ENCODE results near the gene DPPA4. TPM values are rescaled to one million over a fixed set of nuclear protein-coding genes. Genes with fewer than 3 reads are reported as not detected.
A peak's percentile ranks its signal among the peaks of the same experiment; 100 is the strongest.

The DPPA4 gene
- total RNA-seq, 1 experiment from 2014 or later: not detected

- H3K27ac ChIP-seq: no peak overlapping the region
- TF ChIP-seq CTCF (conservative IDR thresholded peaks at IDR 0.05) (no peak), EZH2 (IDR thresholded peaks at IDR 0.05; ENCODE audit: low read depth) (no peak)
- H3K27me3 ChIP-seq (ENCODE audit: insufficient read depth, low read depth): no peaks in the 10 kb centered on the region
- no peak overlapping the region for H3K4me2 ChIP-seq
- no peaks in the 10 kb centered on the region for H3K4me1 ChIP-seq (replicated peaks; ENCODE audit: insufficient read depth)
- no peaks in the 10 kb centered on the region for H3F3A ChIP-seq (ENCODE audit: insufficient read depth, low read depth)
- H3K9me2 ChIP-seq (ENCODE audit: insufficient read depth): no peaks in the 10 kb centered on the region; the same call in 1 of the 2 replicates
- CTCF ChIA-PET: no interaction called here
- intact Hi-C loops (cut with micrococcal nuclease; ENCODE audit: unreplicated experiment): no loop called here
- H2AFZ ChIP-seq: no peak overlapping the region
- no TSS peak for BruUV-seq (replicated peaks)
- H3K9me3 ChIP-seq (ENCODE audit: insufficient read depth, low read depth): no peaks in the 10 kb centered on the region
- no peak overlapping the region for H3K4me3 ChIP-seq
- POLR2A ChIA-PET (ENCODE audit: unreplicated experiment): no interaction called here
- H3K36me3 ChIP-seq (ENCODE audit: low read depth): no peaks in the 10 kb centered on the region
- H4K20me1 ChIP-seq (ENCODE audit: insufficient read depth): no peaks in the 10 kb centered on the region
- H3K79me2 ChIP-seq (ENCODE audit: low read depth): no peaks in the 10 kb centered on the region
- no peak for DNase-seq
Measured at GRCh38 chr3:109372639-109373038, 35.3 kb upstream of the DPPA4 start.

GRCh38 chr3:109369510-109369909 lies 32.2 kb upstream of the DPPA4 start:
- intact Hi-C loops (cut with micrococcal nuclease; ENCODE audit: unreplicated experiment): no loop called here
- Histone ChIP-seq H2AFZ (no peak overlapping the region), H3K27ac (no peak overlapping the region), H4K20me1 (ENCODE audit: insufficient read depth) (no peaks in the 10 kb centered on the region), H3K36me3 (ENCODE audit: low read depth) (no peaks in the 10 kb centered on the region), H3K9me2 (ENCODE audit: insufficient read depth) (no peaks in the 10 kb centered on the region; the same call in 1 of the 2 replicates), H3K4me1 (replicated peaks; ENCODE audit: insufficient read depth) (no peaks in the 10 kb centered on the region), H3K79me2 (ENCODE audit: low read depth) (no peaks in the 10 kb centered on the region), H3K4me3 (no peak overlapping the region), H3K4me2 (no peak overlapping the region), H3F3A (ENCODE audit: insufficient read depth, low read depth) (no peaks in the 10 kb centered on the region), H3K9me3 (ENCODE audit: insufficient read depth, low read depth) (no peaks in the 10 kb centered on the region), H3K27me3 (ENCODE audit: insufficient read depth, low read depth) (no peaks in the 10 kb centered on the region)
- BruUV-seq (replicated peaks): no TSS peak
- CTCF ChIA-PET: interaction anchor here (0.6 kb wide), 1 partner anchor 421 kb away, joined by 5 read pairs; no protein-coding TSS in a partner anchor
- DNase-seq: no peak
- TF ChIP-seq CTCF (conservative IDR thresholded peaks at IDR 0.05): peak; percentile 29; the same call in 1 of the 2 replicates
- no peak for TF ChIP-seq EZH2 (IDR thresholded peaks at IDR 0.05; ENCODE audit: low read depth)
- POLR2A ChIA-PET (ENCODE audit: unreplicated experiment): no interaction called here

GRCh38 chr3:109364088-109364487 lies 26.7 kb upstream of the DPPA4 start:
- Histone ChIP-seq H3F3A (ENCODE audit: insufficient read depth, low read depth) (no peaks in the 10 kb centered on the region), H4K20me1 (ENCODE audit: insufficient read depth) (no peaks in the 10 kb centered on the region), H3K4me3 (no peak overlapping the region), H3K4me1 (replicated peaks; ENCODE audit: insufficient read depth) (no peaks in the 10 kb centered on the region), H3K9me2 (ENCODE audit: insufficient read depth) (no peaks in the 10 kb centered on the region; the same call in 1 of the 2 replicates), H3K27me3 (ENCODE audit: insufficient read depth, low read depth) (no peaks in the 10 kb centered on the region), H2AFZ (no peak overlapping the region), H3K4me2 (no peak overlapping the region), H3K36me3 (ENCODE audit: low read depth) (no peaks in the 10 kb centered on the region), H3K79me2 (ENCODE audit: low read depth) (no peaks in the 10 kb centered on the region), H3K9me3 (ENCODE audit: insufficient read depth, low read depth) (no peaks in the 10 kb centered on the region), H3K27ac (no peak overlapping the region)
- intact Hi-C loops (cut with micrococcal nuclease; ENCODE audit: unreplicated experiment): no loop called here
- BruUV-seq (replicated peaks): no TSS peak
- CTCF ChIA-PET: no interaction called here
- no peak for DNase-seq
- no peak for TF ChIP-seq EZH2 (IDR thresholded peaks at IDR 0.05; ENCODE audit: low read depth)
- no peak for TF ChIP-seq CTCF (conservative IDR thresholded peaks at IDR 0.05)
- POLR2A ChIA-PET (ENCODE audit: unreplicated experiment): no interaction called here
